Upper lobe of left lung (tissue), 4 donors: ENCODE measurements around the gene LRG1.

Experiments used
- CTCF ChIP-seq, 6 experiments: fragments of 450-650 bp in 4 of 6; fragments of 200-600 bp in 2 of 6; sonication (generic) in 2 of 6; IDR thresholded peaks; one replicate each; pipeline ENCODE4 v1.5.1; 2016 to 2019; ENCODE audit warnings: antibody characterized with exemption in 6 of 6
- POLR2A ChIP-seq, 4 donors: fragments of 450-650 bp; IDR thresholded peaks; one replicate each; pipeline ENCODE4 v1.5.1; 2016 to 2017; ENCODE audit warnings: antibody characterized with exemption in 4 of 4, mild to moderate bottlenecking in 2 of 4
- POLR2AphosphoS5 ChIP-seq, 2 donors: sonication (generic); formaldehyde crosslinking; IDR thresholded peaks; one replicate each; pipeline ENCODE4 v1.5.1; 2017; ENCODE audit warnings: antibody characterized with exemption in 2 of 2

GRCh38 chr19:4553775-4554174, 13.9 kb upstream of the LRG1 start:
- TF ChIP-seq POLR2AphosphoS5 (IDR thresholded peaks at IDR 0.05): no peak
- TF ChIP-seq CTCF (IDR thresholded peaks at IDR 0.05): no peak
- no peak for TF ChIP-seq POLR2A (IDR thresholded peaks at IDR 0.05)
